ENCODE results near the gene TMPRSS11B.

DNA sequence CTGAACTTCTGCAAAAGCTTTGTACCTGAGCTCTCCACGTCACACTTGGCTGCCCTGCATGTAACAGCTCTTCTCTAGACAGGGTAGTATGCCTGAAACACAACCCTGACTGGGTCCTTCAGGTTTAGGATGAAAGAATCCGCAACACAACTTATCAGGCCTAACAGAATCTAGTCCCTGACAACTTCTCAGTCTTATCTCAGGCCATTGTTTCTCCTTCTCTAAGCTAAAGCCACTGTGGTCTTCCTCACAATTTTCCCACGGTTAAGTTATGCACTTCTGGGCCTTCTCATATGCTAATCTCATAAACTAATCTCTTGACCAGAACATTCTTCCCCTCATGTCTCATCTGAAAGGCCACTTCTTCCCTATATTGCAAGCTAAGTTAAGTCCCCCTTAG is 10.8 kb upstream of the TMPRSS11B start:
- TF ChIP-seq, protein P1, sequence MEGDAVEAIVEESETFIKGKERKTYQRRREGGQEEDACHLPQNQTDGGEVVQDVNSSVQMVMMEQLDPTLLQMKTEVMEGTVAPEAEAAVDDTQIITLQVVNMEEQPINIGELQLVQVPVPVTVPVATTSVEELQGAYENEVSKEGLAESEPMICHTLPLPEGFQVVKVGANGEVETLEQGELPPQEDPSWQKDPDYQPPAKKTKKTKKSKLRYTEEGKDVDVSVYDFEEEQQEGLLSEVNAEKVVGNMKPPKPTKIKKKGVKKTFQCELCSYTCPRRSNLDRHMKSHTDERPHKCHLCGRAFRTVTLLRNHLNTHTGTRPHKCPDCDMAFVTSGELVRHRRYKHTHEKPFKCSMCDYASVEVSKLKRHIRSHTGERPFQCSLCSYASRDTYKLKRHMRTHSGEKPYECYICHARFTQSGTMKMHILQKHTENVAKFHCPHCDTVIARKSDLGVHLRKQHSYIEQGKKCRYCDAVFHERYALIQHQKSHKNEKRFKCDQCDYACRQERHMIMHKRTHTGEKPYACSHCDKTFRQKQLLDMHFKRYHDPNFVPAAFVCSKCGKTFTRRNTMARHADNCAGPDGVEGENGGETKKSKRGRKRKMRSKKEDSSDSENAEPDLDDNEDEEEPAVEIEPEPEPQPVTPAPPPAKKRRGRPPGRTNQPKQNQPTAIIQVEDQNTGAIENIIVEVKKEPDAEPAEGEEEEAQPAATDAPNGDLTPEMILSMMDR (IDR thresholded peaks at IDR 0.05) = no peak
- no peak for TF ChIP-seq POLR2A (IDR thresholded peaks at IDR 0.05; ENCODE audit: low read depth)
- TF ChIP-seq EP300 (IDR thresholded peaks at IDR 0.05) = no peak

Data from esophagus muscularis mucosa (tissue), 4 donors.